ENCODE results near the gene PTAR1.

- TF ChIP-seq EZH2 (IDR thresholded peaks at IDR 0.05; ENCODE audit: borderline replicate concordance, low read depth, low read length, severe bottlenecking) (no peak), CTCF (IDR thresholded peaks at IDR 0.05; ENCODE audit: borderline replicate concordance, extremely low read depth, low read length, poor library complexity, severe bottlenecking) (no peak)
These were observed 11.5 kb downstream of the PTAR1 start for GRCh38 chr9:69748304-69748703.

Data from DND-41 (cell line).